ENCODE results near the gene KCTD2.

- TF ChIP-seq CTCF (conservative IDR thresholded peaks at IDR 0.05; ENCODE audit: low read length) (no peak), EZH2phosphoT487 (IDR thresholded peaks at IDR 0.05; ENCODE audit: borderline replicate concordance) (no peak)
These were observed 40.8 kb downstream of the KCTD2 start, which contains the start of gene SLC16A5 for GRCh38 chr17:75087558-75088453.

Measured in Loucy (cell line).